Measurements from ENCODE around the gene GALNTL6. TPM values are rescaled to one million over a fixed set of nuclear protein-coding genes. Genes with fewer than 3 reads are reported as not detected.

The GALNTL6 gene
- total RNA-seq, 1 donor from 2014 or later = 1.7 TPM

- Mint-ChIP-seq H3K4me3 (no peak overlapping the region), H3K4me1 (ENCODE audit: unreplicated experiment) (no peaks in the 10 kb centered on the region), H3K27me3 (no peaks in the 10 kb centered on the region), H3K27ac (no peak overlapping the region), H3K36me3 (no peaks in the 10 kb centered on the region), H3K9me3 (no peaks in the 10 kb centered on the region)
- no peak for TF ChIP-seq CTCF (conservative IDR thresholded peaks at IDR 0.05)
- no peak for DNase-seq (ENCODE audit: extremely low spot score, unreplicated experiment)
These were observed 34.5 kb downstream of the GALNTL6 start for GRCh38 chr4:171847751-171848150.

GRCh38 chr4:171849686-171850222 lies 36.5 kb downstream of the GALNTL6 start:
- no peak overlapping the region for H3K4me3 Mint-ChIP-seq
- no peak overlapping the region for H3K27ac Mint-ChIP-seq
- H3K9me3 Mint-ChIP-seq = peaks cover 5% of the 10 kb centered on the region
- no peak for DNase-seq (ENCODE audit: extremely low spot score, unreplicated experiment)
- no peaks in the 10 kb centered on the region for H3K4me1 Mint-ChIP-seq (ENCODE audit: unreplicated experiment)
- H3K27me3 Mint-ChIP-seq = no peaks in the 10 kb centered on the region
- H3K36me3 Mint-ChIP-seq = no peaks in the 10 kb centered on the region
- no peak for TF ChIP-seq CTCF (conservative IDR thresholded peaks at IDR 0.05)

- DNase-seq (ENCODE audit: extremely low spot score, unreplicated experiment) = no peak
- no peaks in the 10 kb centered on the region for H3K36me3 Mint-ChIP-seq
- H3K27me3 Mint-ChIP-seq = no peaks in the 10 kb centered on the region
- H3K9me3 Mint-ChIP-seq = peaks cover 5% of the 10 kb centered on the region
- H3K4me3 Mint-ChIP-seq = no peak overlapping the region
- H3K27ac Mint-ChIP-seq = no peak overlapping the region
- TF ChIP-seq CTCF (conservative IDR thresholded peaks at IDR 0.05) = no peak
- H3K4me1 Mint-ChIP-seq (ENCODE audit: unreplicated experiment) = no peaks in the 10 kb centered on the region
These were observed 38.1 kb downstream of the GALNTL6 start for GRCh38 chr4:171851295-171851694.

- Mint-ChIP-seq H3K4me1 (ENCODE audit: unreplicated experiment) (no peaks in the 10 kb centered on the region), H3K36me3 (no peaks in the 10 kb centered on the region), H3K27ac (no peak overlapping the region), H3K4me3 (no peak overlapping the region), H3K9me3 (peaks cover 5% of the 10 kb centered on the region), H3K27me3 (no peaks in the 10 kb centered on the region)
- no peak for TF ChIP-seq CTCF (conservative IDR thresholded peaks at IDR 0.05)
- DNase-seq (ENCODE audit: extremely low spot score, unreplicated experiment) = no peak
These were observed 44.3 kb downstream of the GALNTL6 start for GRCh38 chr4:171857302-171858012.

GRCh38 chr4:171875291-171875690 lies 62.1 kb downstream of the GALNTL6 start:
- H3K9me3 Mint-ChIP-seq = no peaks in the 10 kb centered on the region
- no peak overlapping the region for H3K4me3 Mint-ChIP-seq
- TF ChIP-seq CTCF (conservative IDR thresholded peaks at IDR 0.05) = no peak
- no peaks in the 10 kb centered on the region for H3K36me3 Mint-ChIP-seq
- no peak overlapping the region for H3K27ac Mint-ChIP-seq
- no peak for DNase-seq (ENCODE audit: extremely low spot score, unreplicated experiment)
- H3K27me3 Mint-ChIP-seq = no peaks in the 10 kb centered on the region
- peaks cover 1% of the 10 kb centered on the region for H3K4me1 Mint-ChIP-seq (ENCODE audit: unreplicated experiment)
